HG03108 (cell line): ENCODE data around the gene TPRA1.
"Not testable (repeated sequence)": the region's sequence is repeated elsewhere in the genome, so short reads cannot be mapped to it uniquely, and the experiment has no call there.

Source experiments
- ATAC-seq: cut with Tn5 transposase; IDR thresholded peaks from one replicate; pipeline ENCODE4 v1.9.1; 2021; ENCODE audit warnings: moderate library complexity; ENCODE audit not compliant: unreplicated experiment

Gene TPRA1

GRCh38 chr3:127539366-127540060 is 51.0 kb downstream of the TPRA1 start:
- no peak for ATAC-seq

GRCh38 chr3:127538569-127538968 is 52.0 kb downstream of the TPRA1 start:
- no peak for ATAC-seq

- no peak for ATAC-seq
Observed at GRCh38 chr3:127536830-127537812, 53.4 kb downstream of the TPRA1 start.

GRCh38 chr3:127535901-127536829 is 54.4 kb downstream of the TPRA1 start:
- ATAC-seq: no peak

- ATAC-seq: no peak
Observed at GRCh38 chr3:127535106-127535785, 55.3 kb downstream of the TPRA1 start.

- ATAC-seq: no peak
Observed at GRCh38 chr3:127534564-127534963, 56.0 kb downstream of the TPRA1 start.

GRCh38 chr3:127534161-127534451 is 56.4 kb downstream of the TPRA1 start:
- no peak for ATAC-seq

GRCh38 chr3:127532561-127533203 is 57.9 kb downstream of the TPRA1 start:
- no peak for ATAC-seq

GRCh38 chr3:127531821-127532220 is 58.7 kb downstream of the TPRA1 start:
- ATAC-seq: no peak

- ATAC-seq: not testable (repeated sequence)
Observed at GRCh38 chr3:127530863-127531262, 59.7 kb downstream of the TPRA1 start.

- ATAC-seq: no peak
Observed at GRCh38 chr3:127529346-127530188, 61.0 kb downstream of the TPRA1 start.

GRCh38 chr3:127525373-127525772 is 65.2 kb downstream of the TPRA1 start:
- ATAC-seq: no peak

GRCh38 chr3:127524296-127524896 is 66.1 kb downstream of the TPRA1 start:
- no peak for ATAC-seq
